H9 (cell line): ENCODE data around the gene AGAP5. TPM values are rescaled to one million over a fixed set of nuclear protein-coding genes. Genes with fewer than 3 reads are reported as not detected.
"Not testable (repeated sequence)": the region's sequence is repeated elsewhere in the genome, so short reads cannot be mapped to it uniquely, and the experiment has no call there.

Source experiments
- DNase-seq: peaks from one replicate; pipeline ENCODE4 v3.0.0-alpha.2; 2017
- H2AFZ ChIP-seq: one replicate; pipeline ENCODE4 v1.6.1; 2013; ENCODE audit warnings: mild to moderate bottlenecking, low read length, control low read depth, moderate library complexity
- H2AK5ac ChIP-seq: 2 replicates; pipeline ENCODE4 v1.6.1; 2013; ENCODE audit warnings: low read length, control low read depth, mixed read lengths; ENCODE audit not compliant: insufficient read length
- H2BK120ac ChIP-seq: one replicate; pipeline ENCODE4 v1.6.1; 2013; ENCODE audit warnings: low read depth, mild to moderate bottlenecking, low read length, control low read depth, inconsistent platforms; ENCODE audit not compliant: poor library complexity, severe bottlenecking
- H2BK12ac ChIP-seq: 2 replicates; pipeline ENCODE4 v1.6.1; 2013; ENCODE audit warnings: low read length, control low read depth, mixed read lengths, low read depth; ENCODE audit not compliant: insufficient read length
- H2BK15ac ChIP-seq: 2 replicates; pipeline ENCODE4 v1.6.1; 2013; ENCODE audit warnings: low read depth, low read length, control low read depth
- H2BK20ac ChIP-seq: one replicate; pipeline ENCODE4 v1.6.1; 2013; ENCODE audit warnings: low read depth, mild to moderate bottlenecking, low read length, control low read depth, inconsistent platforms; ENCODE audit not compliant: poor library complexity, severe bottlenecking
- H2BK5ac ChIP-seq: 2 replicates; pipeline ENCODE4 v1.6.1; 2013; ENCODE audit warnings: low read length, control low read depth, mixed read lengths; ENCODE audit not compliant: insufficient read length
- H3K14ac ChIP-seq: 2 replicates; pipeline ENCODE4 v1.6.1; 2013; ENCODE audit warnings: low read length, control low read depth; ENCODE audit not compliant: insufficient read depth
- H3K18ac ChIP-seq: 2 replicates; pipeline ENCODE4 v1.6.1; 2013; ENCODE audit warnings: low read depth, mild to moderate bottlenecking, mixed read lengths, low read length, control low read depth; ENCODE audit not compliant: insufficient read length
- H3K23ac ChIP-seq: 2 replicates; pipeline ENCODE4 v1.6.1; 2013; ENCODE audit warnings: low read length, control low read depth, mixed read lengths, low read depth; ENCODE audit not compliant: insufficient read length
- H3K23me2 ChIP-seq: 2 replicates; pipeline ENCODE4 v1.6.1; 2013; ENCODE audit warnings: low read depth, mild to moderate bottlenecking, mixed read lengths, low read length, control low read depth; ENCODE audit not compliant: insufficient read length, poor library complexity, severe bottlenecking
- H3K27ac ChIP-seq: 2 replicates; pipeline ENCODE4 v1.5.1; 2013; ENCODE audit warnings: low read length, control low read depth, mixed read lengths, low read depth; ENCODE audit not compliant: insufficient read length
- H3K27me3 ChIP-seq: 2 replicates; pipeline ENCODE4 v1.6.1; 2013; ENCODE audit warnings: low read length, control low read depth, inconsistent platforms; ENCODE audit not compliant: insufficient read depth
- H3K4ac ChIP-seq: 2 replicates; pipeline ENCODE4 v1.6.1; 2013; ENCODE audit warnings: low read depth, mild to moderate bottlenecking, control low read depth, inconsistent platforms, low read length, moderate library complexity
- H3K4me1 ChIP-seq: 2 replicates; pipeline ENCODE4 v1.6.1; 2013; ENCODE audit warnings: low read length, control low read depth, inconsistent platforms; ENCODE audit not compliant: insufficient read depth
- H3K4me2 ChIP-seq: 2 replicates; pipeline ENCODE4 v1.6.1; 2013; ENCODE audit warnings: low read length, control low read depth, mixed read lengths; ENCODE audit not compliant: insufficient read length, insufficient read depth
- H3K56ac ChIP-seq: 2 replicates; pipeline ENCODE4 v1.6.1; 2013; ENCODE audit warnings: low read depth, mild to moderate bottlenecking, mixed read lengths, low read length, control low read depth; ENCODE audit not compliant: insufficient read length
- H3K79me1 ChIP-seq: 2 replicates; pipeline ENCODE4 v1.6.1; 2013; ENCODE audit warnings: low read depth, mild to moderate bottlenecking, moderate library complexity, low read length, control low read depth, inconsistent platforms; ENCODE audit not compliant: insufficient read depth, poor library complexity, severe bottlenecking
- H3K79me2 ChIP-seq: 2 replicates; pipeline ENCODE4 v1.6.1; 2013; ENCODE audit warnings: low read length, control low read depth, inconsistent platforms; ENCODE audit not compliant: insufficient read depth
- H3K9ac ChIP-seq: 2 replicates; pipeline ENCODE4 v1.6.1; 2013; ENCODE audit warnings: low read length, control low read depth, mixed read lengths; ENCODE audit not compliant: insufficient read length; ENCODE audit errors: extremely low read depth
- H3K9me3 ChIP-seq: one replicate; pipeline ENCODE4 v1.6.1; 2013; ENCODE audit warnings: low read depth, low read length, inconsistent platforms; ENCODE audit not compliant: control insufficient read depth
- H3T11ph ChIP-seq: one replicate; pipeline ENCODE4 v1.6.1; 2013; ENCODE audit warnings: mild to moderate bottlenecking, low read length, control low read depth, inconsistent platforms
- H4K20me1 ChIP-seq: one replicate; pipeline ENCODE4 v1.6.1; 2013; ENCODE audit not compliant: control insufficient read depth, insufficient read length, insufficient read depth
- H4K5ac ChIP-seq: 2 replicates; pipeline ENCODE4 v1.6.1; 2013; ENCODE audit warnings: low read depth, mild to moderate bottlenecking, mixed read lengths, low read length, control low read depth; ENCODE audit not compliant: insufficient read length
- H4K8ac ChIP-seq: replicated peaks from 2 replicates; pipeline ENCODE4 v1.6.1; 2013; ENCODE audit warnings: low read length, control low read depth, mixed read lengths, low read depth; ENCODE audit not compliant: insufficient read length
- H4K91ac ChIP-seq: 2 replicates; pipeline ENCODE4 v1.6.1; 2013; ENCODE audit warnings: low read depth, mild to moderate bottlenecking, moderate library complexity, mixed read lengths, low read length, control low read depth; ENCODE audit not compliant: insufficient read length
- H3K27ac Mint-ChIP-seq, 3 experiments: 2 replicates in 2 of 3; 3 replicates in 1 of 3; pipeline ENCODE4 v1.8.0; 2020 to 2021; ENCODE audit warnings: mixed read lengths in 3 of 3, mild to moderate bottlenecking in 1 of 3, moderate library complexity in 1 of 3
- H3K27me3 Mint-ChIP-seq: 2 replicates; pipeline ENCODE4 v1.8.0; 2021; ENCODE audit warnings: low read depth, mild to moderate bottlenecking, moderate library complexity, mixed read lengths
- H3K36me3 Mint-ChIP-seq, 3 experiments: 2 replicates in 2 of 3; 3 replicates in 1 of 3; pipeline ENCODE4 v1.8.0; 2020 to 2021; ENCODE audit warnings: low read depth in 3 of 3, mixed read lengths in 3 of 3; ENCODE audit not compliant: insufficient read depth in 1 of 3
- H3K4me1 Mint-ChIP-seq, 2 experiments: 2 replicates each; pipeline ENCODE4 v1.8.0; 2020; ENCODE audit warnings: mixed read lengths in 2 of 2
- H3K4me3 Mint-ChIP-seq, 2 experiments: 2 replicates in 1 of 2; 3 replicates in 1 of 2; pipeline ENCODE4 v1.8.0; 2020 to 2021; ENCODE audit warnings: mild to moderate bottlenecking in 2 of 2, mixed read lengths in 2 of 2, moderate library complexity in 1 of 2
- H3K9me3 Mint-ChIP-seq, 2 experiments: 2 replicates in 1 of 2; 3 replicates in 1 of 2; pipeline ENCODE4 v1.8.0; 2020; ENCODE audit warnings: mild to moderate bottlenecking in 2 of 2, mixed read lengths in 2 of 2, moderate library complexity in 1 of 2
- WGBS: extraction: QIAGEN DNeasy Blood & Tissue Kit; methylation state at CpG from one replicate; pipeline ENCODE4 v1.1.7; 2013; ENCODE audit warnings: missing lambda C conversion rate, low lambda C conversion rate, mixed read lengths; ENCODE audit not compliant: insufficient read length; ENCODE audit errors: extremely low coverage; 5-methylcytosine and 5-hydroxymethylcytosine counted together
- total RNA-seq: library from RNA; stranded (reverse); gene quantifications from 2 replicates; pipeline ENCODE4 v1.2.1, GENCODE V29; 2021

The AGAP5 gene
- total RNA-seq, 1 experiment from 2014 or later, result 5.2 TPM

DNA sequence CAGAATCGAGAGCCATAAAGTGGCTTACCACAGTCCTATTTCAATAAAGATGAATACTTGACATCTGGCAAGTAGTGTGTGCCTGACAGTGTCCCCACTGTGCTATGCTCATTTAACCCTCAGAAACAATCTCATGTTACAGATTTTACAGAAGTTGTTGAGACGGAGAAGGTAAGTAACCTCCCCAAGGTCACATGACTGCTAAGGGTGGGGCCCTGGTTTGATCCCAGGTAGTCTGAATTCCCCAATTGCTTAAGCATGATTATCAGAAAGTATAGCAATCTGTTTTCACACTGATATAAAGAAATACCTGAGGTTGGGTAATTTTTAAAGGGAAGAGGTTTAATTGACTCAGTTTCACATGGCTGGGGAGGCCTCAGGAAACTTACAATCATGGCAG lies 910 bp upstream of the AGAP5 start:
- H3K79me2 ChIP-seq, H3K23me2 ChIP-seq, H3K27ac ChIP-seq, H3K79me1 ChIP-seq, H3K4me2 ChIP-seq, H2BK120ac ChIP-seq, H3K9me3 Mint-ChIP-seq, DNase-seq, H3K4me1 ChIP-seq, H4K20me1 ChIP-seq, H3K4ac ChIP-seq, H3K4me3 Mint-ChIP-seq, H4K8ac ChIP-seq, H3K23ac ChIP-seq, H3K36me3 Mint-ChIP-seq, H3K9me3 ChIP-seq, H4K5ac ChIP-seq, H3K14ac ChIP-seq, H2AK5ac ChIP-seq, H3K56ac ChIP-seq, H2AFZ ChIP-seq, H3K27me3 Mint-ChIP-seq, H2BK5ac ChIP-seq, H3K18ac ChIP-seq, H4K91ac ChIP-seq, H2BK12ac ChIP-seq, H3K27me3 ChIP-seq, H3K27ac Mint-ChIP-seq, H2BK15ac ChIP-seq, H3K9ac ChIP-seq, H3T11ph ChIP-seq, H2BK20ac ChIP-seq, H3K4me1 Mint-ChIP-seq: not testable (repeated sequence)
- WGBS, result no CpG with 5 or more reads among the region's 2 CpGs

DNA sequence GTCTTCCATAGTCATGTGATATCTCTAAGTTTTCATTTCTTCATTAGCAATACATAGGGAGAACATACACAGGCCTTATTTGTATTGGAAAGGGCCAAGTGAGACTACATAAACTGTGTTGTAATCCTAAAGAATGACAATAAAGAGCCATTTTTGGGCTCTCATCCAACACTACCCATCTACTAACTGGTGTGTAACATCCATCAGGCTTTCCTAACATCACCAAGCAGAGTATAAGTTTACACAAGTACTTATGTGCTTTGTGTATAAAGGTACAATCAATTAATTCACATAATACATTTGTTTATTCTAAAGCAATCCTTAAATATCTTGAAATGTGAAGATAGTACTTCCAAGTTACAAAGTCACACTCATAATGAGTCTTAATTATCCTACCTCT lies 2.6 kb downstream of the AGAP5 start:
- H2BK120ac ChIP-seq, H3K14ac ChIP-seq, H3K27ac Mint-ChIP-seq, H3K18ac ChIP-seq, H3K56ac ChIP-seq, H2BK5ac ChIP-seq, H3K4me2 ChIP-seq, H3K27ac ChIP-seq, H2AFZ ChIP-seq, H3K4ac ChIP-seq, H3K4me3 Mint-ChIP-seq, H3K79me1 ChIP-seq, DNase-seq, H3K23ac ChIP-seq, H3K4me1 ChIP-seq, H2BK20ac ChIP-seq, H2AK5ac ChIP-seq, H3K36me3 Mint-ChIP-seq, H3K27me3 ChIP-seq, H3T11ph ChIP-seq, H4K8ac ChIP-seq, H2BK15ac ChIP-seq, H2BK12ac ChIP-seq, H4K5ac ChIP-seq, H3K9me3 Mint-ChIP-seq, H3K9me3 ChIP-seq, H3K4me1 Mint-ChIP-seq, H3K27me3 Mint-ChIP-seq, H3K79me2 ChIP-seq, H4K20me1 ChIP-seq, H3K9ac ChIP-seq, H3K23me2 ChIP-seq, H4K91ac ChIP-seq: not testable (repeated sequence)

DNA sequence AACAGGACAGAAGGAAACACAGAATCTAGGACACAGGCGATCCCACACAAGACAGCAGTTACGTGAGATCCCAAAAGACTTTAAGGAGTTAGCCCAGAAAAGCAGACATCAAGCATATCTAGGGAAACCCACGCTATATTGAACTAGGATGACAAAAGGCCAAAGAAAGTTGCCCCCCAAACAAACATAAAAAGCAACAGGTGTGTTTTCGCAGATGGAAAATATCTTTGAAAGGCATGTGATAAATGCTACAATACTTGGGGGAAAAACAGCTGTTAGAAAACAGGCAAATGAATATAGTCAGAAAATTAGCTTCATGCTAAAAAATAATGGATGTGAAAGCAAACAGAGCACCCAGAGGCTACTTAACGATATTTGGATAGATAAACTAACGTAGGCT lies 7.2 kb downstream of the AGAP5 start:
- not testable (repeated sequence) for H3K18ac ChIP-seq, H3K27ac ChIP-seq, H3T11ph ChIP-seq, H3K4me1 Mint-ChIP-seq, H3K4me1 ChIP-seq, H3K14ac ChIP-seq, H3K4me3 Mint-ChIP-seq, H3K23me2 ChIP-seq, H2BK12ac ChIP-seq, H3K9ac ChIP-seq, H2BK120ac ChIP-seq, H3K27me3 Mint-ChIP-seq, H3K27ac Mint-ChIP-seq, H4K20me1 ChIP-seq, H3K23ac ChIP-seq, H3K27me3 ChIP-seq, H4K8ac ChIP-seq, H3K79me2 ChIP-seq, H2BK15ac ChIP-seq, H3K9me3 Mint-ChIP-seq, H2AK5ac ChIP-seq, DNase-seq, H3K4me2 ChIP-seq, H3K9me3 ChIP-seq, H2BK5ac ChIP-seq, H3K4ac ChIP-seq, H4K5ac ChIP-seq, H2AFZ ChIP-seq, H3K79me1 ChIP-seq, H3K56ac ChIP-seq, H4K91ac ChIP-seq, H2BK20ac ChIP-seq
- peaks cover 12 to 22% (median 13%) of the 10 kb centered on the region in 3 experiments; a peak in 5 of 7 replicates for H3K36me3 Mint-ChIP-seq
- WGBS, result no CpG with 5 or more reads among the region's 6 CpGs
